GM06990 (cell line): ENCODE data around the gene RPA4.
"Not testable (repeated sequence)": the region's sequence is repeated elsewhere in the genome, so short reads cannot be mapped to it uniquely, and the experiment has no call there.

Experiments used
- DNase-seq: peaks from one replicate; pipeline ENCODE4 v3.0.0-alpha.2; 2011; ENCODE audit not compliant: insufficient read length; ENCODE audit errors: extremely low read depth
- H3K27me3 ChIP-seq: replicated peaks from 2 replicates; pipeline ENCODE4 v1.6.0; 2011; ENCODE audit warnings: low read length; ENCODE audit not compliant: control insufficient read depth, insufficient read depth
- H3K36me3 ChIP-seq: 2 replicates; pipeline ENCODE4 v1.5.1; 2011; ENCODE audit warnings: low read length; ENCODE audit not compliant: control insufficient read depth, insufficient read depth
- H3K4me3 ChIP-seq: replicated peaks from 2 replicates; pipeline ENCODE4 v1.5.1; 2011; ENCODE audit warnings: low read depth, mild to moderate bottlenecking, control low read depth, low read length
- CTCF ChIP-seq: IDR thresholded peaks from 2 replicates; pipeline ENCODE4 v1.5.1; 2011; ENCODE audit warnings: low read length, control low read depth, mild to moderate bottlenecking, inconsistent platforms; ENCODE audit not compliant: insufficient read depth, poor library complexity, severe bottlenecking

The RPA4 gene

GRCh38 chrX:96843566-96843965 is 40.1 kb upstream of the RPA4 start:
- Histone ChIP-seq H3K27me3 (no peaks in the 10 kb centered on the region), H3K36me3 (no peaks in the 10 kb centered on the region), H3K4me3 (no peak overlapping the region)
- no peak for DNase-seq
- no peak for TF ChIP-seq CTCF

DNA sequence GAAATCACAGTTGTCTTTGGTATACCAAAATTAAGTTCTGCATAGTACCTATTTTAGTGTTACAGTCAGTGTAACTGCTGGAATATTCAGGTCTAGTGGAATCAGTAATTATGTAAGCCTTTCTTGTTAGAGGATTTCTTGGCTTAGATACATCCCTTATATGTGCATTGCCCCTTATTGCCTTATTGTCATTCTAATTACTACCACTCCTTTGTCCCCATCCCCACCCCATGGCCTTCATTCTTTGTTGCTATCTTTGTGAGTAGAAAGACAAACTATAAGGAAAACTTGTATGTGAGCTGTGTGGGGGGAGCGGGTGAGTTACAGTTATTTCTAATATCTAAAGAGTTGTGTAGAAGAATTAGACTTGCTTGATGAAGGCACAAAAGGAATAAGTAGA is 36.9 kb upstream of the RPA4 start:
- no peaks in the 10 kb centered on the region for H3K27me3 ChIP-seq
- no peak for TF ChIP-seq CTCF
- H3K4me3 ChIP-seq: no peak overlapping the region
- H3K36me3 ChIP-seq: no peaks in the 10 kb centered on the region
- DNase-seq: no peak

GRCh38 chrX:96859422-96859821 is 24.3 kb upstream of the RPA4 start:
- not testable (repeated sequence) for DNase-seq

DNA sequence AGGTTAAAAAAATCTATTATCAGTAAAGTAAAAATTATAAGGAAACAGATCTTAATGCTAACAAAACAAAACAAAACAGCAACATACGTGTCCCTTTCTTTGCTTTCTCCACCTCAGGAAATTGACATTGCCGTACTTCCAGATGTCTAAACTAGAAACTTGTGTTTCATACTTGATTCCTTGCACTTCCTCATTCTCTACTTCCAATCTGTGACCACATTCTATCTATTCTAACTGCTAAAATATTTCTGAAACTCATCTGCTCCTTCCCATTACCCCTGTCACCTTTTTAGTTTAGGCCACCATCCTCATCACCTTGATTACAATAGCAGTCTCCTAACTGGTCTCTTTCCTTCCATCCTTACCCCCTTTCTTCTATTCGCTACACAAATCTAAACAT is 22.5 kb upstream of the RPA4 start:
- H3K36me3 ChIP-seq: no peaks in the 10 kb centered on the region
- no peak for TF ChIP-seq CTCF
- no peak overlapping the region for H3K4me3 ChIP-seq
- H3K27me3 ChIP-seq: no peaks in the 10 kb centered on the region
- no peak for DNase-seq

More at GRCh38 chrX:96859422-96859821, 24.3 kb upstream of the RPA4 start:
- H3K4me3 ChIP-seq, H3K27me3 ChIP-seq, H3K36me3 ChIP-seq: not testable (repeated sequence)

- DNase-seq: no peak
Observed at GRCh38 chrX:96861661-96862060, 22.0 kb upstream of the RPA4 start.

DNA sequence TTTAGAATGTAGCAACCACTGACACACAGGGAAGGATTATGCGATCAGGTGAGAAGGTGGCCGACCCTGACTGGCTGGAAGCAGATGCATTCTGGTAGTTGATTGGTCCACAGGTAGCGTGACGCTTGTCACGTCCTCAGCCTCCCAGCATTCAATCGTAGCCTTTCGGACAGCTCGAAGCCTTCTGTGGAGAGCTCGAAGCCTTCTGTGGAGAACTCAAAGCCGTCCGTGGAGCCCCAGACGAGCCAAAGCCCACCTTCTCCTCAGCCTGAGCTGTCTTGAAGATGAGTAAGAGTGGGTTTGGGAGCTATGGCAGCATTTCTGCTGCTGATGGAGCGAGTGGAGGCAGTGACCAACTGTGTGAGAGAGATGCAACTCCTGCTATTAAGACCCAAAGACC is 319 bp downstream of the RPA4 start:
- H3K27me3 ChIP-seq: no peaks in the 10 kb centered on the region
- no peaks in the 10 kb centered on the region for H3K36me3 ChIP-seq
- DNase-seq: no peak
- no peak for TF ChIP-seq CTCF
- H3K4me3 ChIP-seq: no peak overlapping the region

More at GRCh38 chrX:96861661-96862060, 22.0 kb upstream of the RPA4 start:
- TF ChIP-seq CTCF: no peak
- no peaks in the 10 kb centered on the region for H3K36me3 ChIP-seq
- H3K27me3 ChIP-seq: no peaks in the 10 kb centered on the region
- no peak overlapping the region for H3K4me3 ChIP-seq
